GM12872 (cell line): ENCODE results near the gene CWF19L1.

Source experiments
- TF ChIP-seq, protein P1 (sequence below): IDR thresholded peaks from 3 replicates; pipeline ENCODE4 v1.5.1; 2011; ENCODE audit warnings: low read depth, mild to moderate bottlenecking, low read length, moderate library complexity; ENCODE audit not compliant: insufficient read depth

The CWF19L1 gene

DNA sequence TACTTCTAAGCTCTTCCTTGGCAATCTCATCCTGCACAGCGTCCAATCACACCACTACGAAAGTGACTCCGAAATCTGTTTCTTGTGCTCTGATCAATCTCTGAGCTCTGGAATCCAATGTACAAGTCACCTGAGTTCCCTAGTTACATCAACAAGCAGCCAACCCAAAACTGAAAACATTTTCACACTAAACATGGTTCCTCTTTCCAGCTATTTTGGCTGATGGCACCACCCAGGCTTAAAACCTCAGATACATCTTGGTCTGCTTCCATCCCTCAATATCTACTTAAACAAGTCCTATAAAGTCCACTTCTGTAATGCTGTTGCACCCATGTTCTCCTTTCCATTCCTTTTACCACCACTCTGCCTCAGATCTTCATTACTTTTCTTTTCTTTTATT is 15.5 kb upstream of the CWF19L1 start:
- TF ChIP-seq, protein P1, sequence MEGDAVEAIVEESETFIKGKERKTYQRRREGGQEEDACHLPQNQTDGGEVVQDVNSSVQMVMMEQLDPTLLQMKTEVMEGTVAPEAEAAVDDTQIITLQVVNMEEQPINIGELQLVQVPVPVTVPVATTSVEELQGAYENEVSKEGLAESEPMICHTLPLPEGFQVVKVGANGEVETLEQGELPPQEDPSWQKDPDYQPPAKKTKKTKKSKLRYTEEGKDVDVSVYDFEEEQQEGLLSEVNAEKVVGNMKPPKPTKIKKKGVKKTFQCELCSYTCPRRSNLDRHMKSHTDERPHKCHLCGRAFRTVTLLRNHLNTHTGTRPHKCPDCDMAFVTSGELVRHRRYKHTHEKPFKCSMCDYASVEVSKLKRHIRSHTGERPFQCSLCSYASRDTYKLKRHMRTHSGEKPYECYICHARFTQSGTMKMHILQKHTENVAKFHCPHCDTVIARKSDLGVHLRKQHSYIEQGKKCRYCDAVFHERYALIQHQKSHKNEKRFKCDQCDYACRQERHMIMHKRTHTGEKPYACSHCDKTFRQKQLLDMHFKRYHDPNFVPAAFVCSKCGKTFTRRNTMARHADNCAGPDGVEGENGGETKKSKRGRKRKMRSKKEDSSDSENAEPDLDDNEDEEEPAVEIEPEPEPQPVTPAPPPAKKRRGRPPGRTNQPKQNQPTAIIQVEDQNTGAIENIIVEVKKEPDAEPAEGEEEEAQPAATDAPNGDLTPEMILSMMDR: no peak

DNA sequence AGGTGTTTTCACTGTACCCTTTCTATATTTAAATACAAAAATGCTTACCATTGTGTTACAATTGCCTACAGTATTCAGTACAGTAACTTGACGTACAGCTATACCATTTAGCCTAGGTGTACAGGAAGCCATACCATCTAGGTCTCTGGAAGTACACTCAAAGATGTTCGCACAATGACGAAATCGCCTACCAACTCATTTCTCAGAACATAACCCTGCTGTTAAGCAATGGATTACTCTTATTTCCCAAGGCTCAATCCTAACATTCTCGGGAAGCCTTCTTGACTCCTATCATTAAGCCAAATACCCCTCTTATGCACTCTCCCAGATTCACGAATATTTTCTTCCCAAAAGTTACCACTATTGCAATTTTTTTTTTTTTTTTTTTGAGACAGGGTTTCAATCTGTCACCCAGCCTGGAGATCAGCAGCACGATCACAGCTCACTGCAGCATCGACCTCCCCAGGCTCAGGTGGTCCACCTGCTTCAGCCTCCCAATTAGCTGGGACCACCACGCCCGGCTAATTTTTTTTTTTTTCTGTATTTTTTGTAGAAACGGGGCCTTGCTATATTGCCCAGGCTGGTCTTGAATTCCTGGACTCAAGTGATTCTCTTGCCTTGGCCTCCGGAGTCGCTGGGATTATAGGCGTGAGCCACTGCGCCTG is 1.5 kb downstream of the CWF19L1 start:
- TF ChIP-seq, protein P1: no peak

DNA sequence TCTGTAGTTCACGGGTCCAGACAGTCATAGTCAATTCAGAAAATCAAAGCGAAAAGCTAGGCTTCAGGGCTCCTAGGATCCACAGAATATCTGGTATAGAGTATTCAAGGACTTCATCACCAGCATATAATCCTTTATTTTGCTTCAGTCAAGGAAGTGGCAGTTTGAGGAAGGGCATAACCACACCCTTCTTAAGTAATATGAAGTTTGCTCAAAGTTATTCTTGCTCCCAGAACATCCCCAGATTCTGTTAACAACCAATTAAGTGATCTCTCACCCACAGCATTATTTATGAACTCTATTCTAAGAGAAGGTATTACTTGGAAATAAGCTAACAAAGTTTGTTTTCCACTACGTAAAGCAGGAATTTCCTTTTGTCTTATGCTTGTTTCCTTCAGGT is 13.2 kb downstream of the CWF19L1 start:
- TF ChIP-seq, protein P1: no peak

DNA sequence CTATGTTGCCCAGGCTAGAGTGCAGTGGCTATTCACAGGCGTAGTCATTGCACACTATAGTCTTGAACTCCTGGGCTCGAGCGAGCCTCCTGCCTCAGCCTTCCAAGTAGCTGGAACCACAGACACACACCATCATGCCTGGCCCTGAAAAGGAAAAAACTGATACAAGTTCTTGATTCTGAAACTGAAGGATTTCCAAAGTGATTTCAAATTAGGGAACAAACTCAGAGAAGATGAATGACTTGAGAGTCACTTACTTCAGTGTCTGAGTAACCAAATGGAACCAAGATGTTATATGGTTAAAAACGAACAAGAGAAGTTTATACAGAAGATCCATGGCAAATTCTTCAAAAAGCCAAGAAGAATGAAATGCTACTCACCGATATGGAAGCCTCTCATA is 14.4 kb downstream of the CWF19L1 start:
- TF ChIP-seq, protein P1: no peak

DNA sequence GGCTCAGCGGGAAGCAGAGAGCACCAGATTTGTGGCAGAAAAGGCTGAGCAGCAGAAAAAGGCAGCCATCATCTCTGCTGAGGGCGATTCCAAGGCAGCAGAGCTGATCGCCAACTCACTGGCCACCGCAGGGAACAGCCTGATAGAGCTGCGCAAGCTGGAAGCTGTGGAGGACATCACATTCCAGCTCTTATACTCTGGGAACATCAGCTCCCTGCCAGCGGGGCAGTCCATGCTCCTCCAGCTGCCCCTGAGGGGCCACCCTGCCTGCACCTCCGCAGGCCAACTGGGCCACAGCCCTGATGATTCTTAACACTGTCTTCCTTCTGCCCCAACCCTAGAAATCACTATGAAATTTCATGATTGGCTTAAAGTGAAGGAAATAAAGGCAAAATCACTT is 18.6 kb downstream of the CWF19L1 start:
- TF ChIP-seq, protein P1: no peak

DNA sequence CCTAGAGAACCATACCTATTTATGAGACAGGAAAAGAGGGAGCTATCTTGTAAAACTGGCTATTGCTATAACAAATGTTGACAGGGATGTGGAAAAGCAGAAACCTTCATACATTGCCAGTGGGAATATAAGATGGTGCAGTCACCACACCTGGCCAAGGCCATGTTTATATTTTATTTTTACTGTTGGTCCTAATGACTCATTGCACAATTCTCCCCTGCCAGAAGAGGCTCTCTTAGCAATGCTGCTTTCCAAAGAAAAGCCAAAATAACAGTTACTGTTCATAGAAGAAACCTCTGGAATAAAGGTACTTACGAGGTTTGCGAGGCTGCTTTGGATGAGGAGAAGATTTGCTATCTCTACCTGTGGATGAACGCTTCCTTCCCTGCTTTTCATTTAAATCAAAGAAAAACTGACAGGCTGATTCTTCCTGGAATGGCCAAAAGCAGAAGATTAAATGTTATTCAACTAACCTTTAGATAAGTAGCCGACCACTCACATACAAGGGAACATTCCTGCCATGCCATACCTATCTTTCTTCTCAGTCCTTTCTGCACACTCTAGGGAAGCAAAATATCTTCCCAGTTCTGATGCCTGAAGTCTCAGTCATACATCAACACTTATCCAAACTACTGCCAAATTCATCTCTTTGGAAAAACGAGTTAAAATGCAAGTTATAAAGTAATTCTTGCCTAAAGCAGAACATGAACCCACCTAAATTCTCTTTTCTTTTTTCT is 21.8 kb downstream of the CWF19L1 start:
- TF ChIP-seq, protein P1: no peak

DNA sequence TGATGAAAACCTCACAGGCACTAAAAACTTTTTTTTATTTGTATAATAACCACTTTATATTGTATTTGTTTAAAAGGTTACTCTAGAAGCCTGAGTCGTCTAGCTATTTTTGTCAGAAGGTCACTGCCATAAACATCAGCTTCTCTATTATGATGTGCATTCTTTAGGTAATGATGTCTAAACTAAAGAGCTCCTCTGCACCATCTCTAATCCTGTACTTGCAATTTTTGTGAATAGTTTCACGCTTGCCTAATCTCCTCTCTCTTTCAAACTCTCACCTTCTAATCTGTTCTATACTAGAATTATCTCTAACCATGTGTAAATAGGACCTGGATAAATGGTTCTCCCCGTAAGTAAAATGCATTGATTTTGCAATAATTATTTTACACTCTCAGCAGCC is 27.6 kb downstream of the CWF19L1 start:
- TF ChIP-seq, protein P1: no peak
